Effector memory CD8-positive, alpha-beta T cell (primary cell): Measurements from ENCODE around the gene EDEM1.

Experiments
- ATAC-seq: fragments of 150-1000 bp; cut with Tn5 transposase; replicated peaks from 2 replicates; pipeline ENCODE4 v1.10.0; 2021; ENCODE audit warnings: mild to moderate bottlenecking, moderate library complexity
- DNase-seq, 3 experiments: peaks; one replicate each; pipeline ENCODE4 v3.0.0; 2021
- H3K27ac Mint-ChIP-seq, 2 donors: one replicate each; pipeline ENCODE4 v1.8.0; 2022; ENCODE audit warnings: mild to moderate bottlenecking in 2 of 2, mixed read lengths in 2 of 2, moderate library complexity in 2 of 2
- H3K27me3 Mint-ChIP-seq, 2 donors: one replicate each; pipeline ENCODE4 v1.8.0; 2022; ENCODE audit warnings: mixed read lengths in 2 of 2
- H3K36me3 Mint-ChIP-seq: one replicate; pipeline ENCODE4 v1.8.0; 2022; ENCODE audit warnings: mild to moderate bottlenecking, moderate library complexity, mixed read lengths; ENCODE audit not compliant: insufficient read depth
- H3K4me1 Mint-ChIP-seq, 2 donors: one replicate each; pipeline ENCODE4 v1.8.0; 2022; ENCODE audit warnings: low read depth in 2 of 2, mixed read lengths in 2 of 2
- H3K4me3 Mint-ChIP-seq, 2 donors: one replicate each; pipeline ENCODE4 v1.8.0; 2022; ENCODE audit warnings: mild to moderate bottlenecking in 2 of 2, mixed read lengths in 2 of 2, moderate library complexity in 2 of 2
- H3K9me3 Mint-ChIP-seq, 2 donors: one replicate each; pipeline ENCODE4 v1.8.0; 2022; ENCODE audit warnings: mixed read lengths in 2 of 2

The EDEM1 gene

DNA sequence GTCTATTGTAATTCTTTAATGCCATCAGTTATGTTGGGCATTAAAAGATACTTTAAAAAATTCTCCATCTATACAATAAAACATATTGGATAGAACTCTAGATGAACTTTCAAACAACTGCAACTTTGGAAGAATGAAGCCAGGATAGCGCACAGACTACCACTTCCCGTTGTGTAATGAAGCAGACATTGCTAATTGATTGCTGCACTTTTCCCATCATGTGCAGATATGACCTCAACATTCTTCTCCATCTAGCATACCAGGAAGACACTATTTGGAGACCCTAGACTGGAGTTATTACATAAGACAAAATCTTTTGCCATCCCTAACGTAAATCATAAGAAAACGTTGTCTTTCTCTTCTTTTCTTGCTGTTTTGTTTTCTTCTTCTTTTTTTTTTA, 75.0 kb downstream of the EDEM1 start:
- DNase-seq, result no peak
- no peaks in the 10 kb centered on the region for H3K9me3 Mint-ChIP-seq
- H3K36me3 Mint-ChIP-seq, result no peaks in the 10 kb centered on the region
- ATAC-seq, result no peak
- no peak overlapping the region for H3K27ac Mint-ChIP-seq
- peaks cover 5 to 9% of the 10 kb centered on the region in 2 donors for H3K27me3 Mint-ChIP-seq
- H3K4me3 Mint-ChIP-seq, result no peak overlapping the region
- H3K4me1 Mint-ChIP-seq, result peaks cover 0 to 5% of the 10 kb centered on the region in 2 donors

DNA sequence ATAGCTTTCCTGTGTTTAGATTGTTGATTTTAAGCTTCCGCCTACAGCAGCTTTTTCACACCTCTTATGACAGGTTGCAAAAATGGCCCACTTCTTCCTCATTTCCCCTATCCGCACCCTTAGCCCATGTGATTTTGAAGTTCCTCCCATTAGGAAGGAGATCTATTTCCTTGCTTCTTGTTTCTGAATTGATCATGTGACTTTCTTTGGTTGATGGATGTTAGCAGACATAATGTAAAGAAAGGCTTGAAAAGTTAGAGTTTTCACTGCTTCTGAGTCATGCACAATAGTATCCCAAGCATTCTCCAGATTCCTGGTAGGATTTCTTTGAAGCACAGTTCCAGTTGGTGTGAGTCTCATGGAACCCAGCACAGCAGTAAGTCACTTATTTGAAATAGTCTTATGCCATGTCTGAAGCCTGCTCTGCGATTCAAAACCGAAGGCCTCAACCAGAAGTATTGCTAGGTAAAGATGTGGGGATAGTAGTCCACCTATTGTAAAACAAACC, 76.6 kb downstream of the EDEM1 start:
- Mint-ChIP-seq H3K4me1 (peaks cover 0 to 5% of the 10 kb centered on the region in 2 donors), H3K36me3 (no peaks in the 10 kb centered on the region), H3K4me3 (no peak overlapping the region), H3K27me3 (peaks cover 5 to 9% of the 10 kb centered on the region in 2 donors), H3K27ac (no peak overlapping the region), H3K9me3 (no peaks in the 10 kb centered on the region)
- ATAC-seq, result no peak
- no peak for DNase-seq

DNA sequence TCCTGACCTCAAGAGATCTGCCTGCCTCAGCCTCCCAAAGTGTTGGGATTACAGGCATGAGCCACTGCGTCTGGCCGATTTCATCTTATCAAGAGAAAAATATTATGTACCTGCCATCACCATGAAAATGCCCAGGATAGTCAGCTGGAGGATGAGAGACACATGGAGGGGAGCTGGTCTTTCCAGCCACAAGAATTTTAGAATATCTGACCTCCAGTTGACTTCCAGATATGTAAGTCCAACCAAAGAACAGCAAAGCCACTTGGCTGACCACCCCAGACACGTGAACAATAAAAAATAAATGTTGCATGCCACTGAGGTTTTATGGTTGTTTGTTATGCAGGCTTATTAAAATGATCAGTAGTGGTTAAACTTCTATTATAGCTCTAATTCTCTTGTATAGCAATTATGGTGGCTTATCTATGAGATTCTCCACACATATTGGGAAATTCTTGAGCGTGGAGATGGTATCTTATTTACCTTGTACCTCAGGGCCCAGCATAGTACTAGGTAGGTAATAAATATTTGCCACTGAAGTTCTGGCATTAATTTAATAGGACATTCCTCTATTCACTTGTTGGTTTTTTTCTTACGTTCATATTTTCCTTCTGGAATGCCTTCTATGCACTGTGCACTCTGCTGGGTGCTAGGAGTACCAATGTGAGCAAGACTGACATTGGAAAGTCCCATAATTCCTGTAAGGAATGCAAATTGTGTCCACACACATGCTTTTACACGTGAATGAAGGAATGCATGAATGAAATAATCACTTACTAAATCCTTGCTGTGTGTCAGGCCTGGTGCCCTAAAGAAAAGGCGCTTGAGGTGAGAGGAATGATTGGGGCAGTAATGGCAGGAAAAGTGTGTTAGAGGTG, 77.6 kb downstream of the EDEM1 start:
- H3K27me3 Mint-ChIP-seq, result peaks cover 5 to 9% of the 10 kb centered on the region in 2 donors
- DNase-seq, result no peak
- ATAC-seq, result no peak
- H3K9me3 Mint-ChIP-seq, result no peaks in the 10 kb centered on the region
- H3K4me3 Mint-ChIP-seq, result no peak overlapping the region
- H3K4me1 Mint-ChIP-seq, result peaks cover 0 to 5% of the 10 kb centered on the region in 2 donors
- H3K36me3 Mint-ChIP-seq, result no peaks in the 10 kb centered on the region
- no peak overlapping the region for H3K27ac Mint-ChIP-seq

DNA sequence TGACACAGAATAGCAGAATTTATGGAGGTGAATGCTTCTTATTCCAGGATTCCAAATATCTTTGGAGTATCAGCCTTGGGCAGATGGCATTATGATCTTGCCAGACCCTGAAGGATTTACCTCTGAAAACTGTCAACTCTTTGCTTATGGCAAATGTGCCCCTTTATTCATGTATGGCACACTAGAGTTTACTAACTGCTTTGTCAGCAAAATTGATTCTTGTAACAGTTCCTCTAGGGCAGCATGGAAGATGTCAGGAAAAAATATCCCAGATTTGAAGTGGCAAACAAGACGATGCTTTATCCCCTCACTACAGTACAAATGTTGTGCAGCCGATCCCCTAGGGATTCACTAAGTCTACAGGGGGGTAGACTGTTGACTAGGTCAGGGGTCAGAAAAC, 79.7 kb downstream of the EDEM1 start:
- DNase-seq (no peak), ATAC-seq (no peak)
- no peaks in the 10 kb centered on the region for H3K36me3 Mint-ChIP-seq
- H3K4me3 Mint-ChIP-seq, result no peak overlapping the region
- H3K4me1 Mint-ChIP-seq, result peaks cover 0 to 2% of the 10 kb centered on the region in 2 donors
- H3K27ac Mint-ChIP-seq, result no peak overlapping the region
- peaks cover 5 to 18% of the 10 kb centered on the region in 2 donors for H3K27me3 Mint-ChIP-seq
- no peaks in the 10 kb centered on the region for H3K9me3 Mint-ChIP-seq

DNA sequence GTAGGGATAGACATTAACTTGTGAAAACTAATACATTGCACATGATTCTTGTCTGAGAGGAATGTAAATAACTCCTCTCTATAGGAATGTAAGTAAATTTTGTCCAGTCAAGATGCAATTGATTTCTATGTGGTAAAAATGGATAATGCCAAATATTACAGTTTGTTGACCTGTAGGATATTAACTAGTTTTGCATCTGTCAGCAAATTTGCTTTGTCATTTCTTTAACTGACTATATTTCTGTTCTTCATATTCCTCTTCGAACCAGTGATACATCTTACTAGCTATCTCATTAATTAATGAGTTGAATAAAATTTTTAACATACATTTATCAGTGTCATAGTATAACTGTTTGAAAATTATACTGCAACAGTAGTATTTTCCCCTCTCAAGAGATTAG, 80.4 kb downstream of the EDEM1 start:
- Mint-ChIP-seq H3K4me1 (peaks cover 0 to 2% of the 10 kb centered on the region in 2 donors), H3K4me3 (no peak overlapping the region), H3K36me3 (no peaks in the 10 kb centered on the region), H3K27ac (no peak overlapping the region), H3K27me3 (peaks cover 5 to 18% of the 10 kb centered on the region in 2 donors), H3K9me3 (no peaks in the 10 kb centered on the region)
- DNase-seq (no peak), ATAC-seq (no peak)
